IPS DF 4.7 (cell line): ENCODE measurements around the gene SPOCK2.
"Not testable (repeated sequence)": the region's sequence is repeated elsewhere in the genome, so short reads cannot be mapped to it uniquely, and the experiment has no call there.

ENCODE experiments used
- DNase-seq: peaks from one replicate; pipeline ENCODE4 v3.0.0-alpha.2; 2013; ENCODE audit warnings: low spot score; ENCODE audit errors: extremely low read depth

Gene SPOCK2

DNA sequence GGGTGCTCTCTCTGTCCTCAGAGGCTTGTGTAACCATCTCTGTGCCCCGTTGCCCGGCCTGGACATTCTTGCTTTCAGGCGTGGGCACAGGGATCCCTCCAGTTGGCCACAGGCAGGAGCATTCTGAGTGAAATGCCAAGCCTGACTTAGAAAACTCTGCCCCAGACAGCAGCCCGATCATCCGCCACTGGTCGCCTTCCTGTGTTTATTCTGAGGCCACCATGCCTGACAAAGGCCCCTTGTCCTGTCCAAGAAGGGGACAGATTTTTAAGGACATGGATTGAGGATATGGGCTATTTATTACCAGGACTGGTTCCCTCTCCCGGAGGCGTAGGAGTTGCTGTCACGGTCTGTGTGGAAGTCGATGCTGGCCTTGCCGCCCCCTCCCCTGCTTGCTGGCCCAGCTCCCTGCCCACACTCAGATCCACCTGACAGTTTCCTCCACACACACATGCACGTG, 54.3 kb downstream of the SPOCK2 start:
- no peak for DNase-seq

GRCh38 chr10:72032409-72033162, 55.8 kb downstream of the SPOCK2 start:
- DNase-seq = not testable (repeated sequence)

- no peak for DNase-seq
Observed at GRCh38 chr10:72031706-72032105, 56.6 kb downstream of the SPOCK2 start.

GRCh38 chr10:72030762-72031543, 57.4 kb downstream of the SPOCK2 start:
- no peak for DNase-seq

DNA sequence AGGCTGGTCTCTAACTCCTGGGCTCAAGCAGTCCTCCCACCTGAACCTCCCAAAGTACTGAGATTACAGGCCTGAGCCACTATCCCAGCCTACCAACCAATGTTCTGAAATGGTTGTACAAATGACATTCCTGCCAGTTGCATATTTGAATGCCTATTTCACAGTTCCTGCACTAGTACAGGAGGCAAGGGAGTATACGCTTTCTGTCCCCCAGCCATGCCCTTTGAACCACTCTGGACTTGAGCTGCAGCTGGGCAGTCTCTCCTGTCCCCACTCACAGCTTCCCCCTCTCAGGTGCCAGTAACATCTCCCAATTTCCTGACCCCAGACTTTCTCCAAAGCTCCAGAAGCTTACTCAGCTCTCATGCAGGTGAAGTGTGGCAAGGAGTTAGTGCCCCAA, 58.9 kb downstream of the SPOCK2 start:
- no peak for DNase-seq

DNA sequence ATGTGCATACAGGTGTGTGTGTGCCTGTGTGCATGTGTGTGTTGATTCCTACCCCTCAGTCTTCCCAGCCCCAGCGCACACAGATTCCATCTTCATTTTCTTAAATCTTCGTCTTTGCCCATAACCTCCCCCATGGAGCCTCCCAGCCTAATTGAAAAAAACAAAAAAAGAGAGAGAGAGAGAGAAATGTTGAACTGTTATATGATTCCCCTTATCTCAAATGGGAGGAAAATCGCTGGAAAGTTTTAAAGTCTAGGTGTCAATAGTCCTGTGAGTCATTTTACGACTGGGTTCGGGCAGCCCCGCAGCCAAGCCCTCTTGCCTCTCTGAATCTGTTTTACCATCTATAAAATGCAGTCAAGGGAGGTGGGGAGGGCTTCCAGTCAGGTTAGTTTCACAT, 60.9 kb downstream of the SPOCK2 start:
- DNase-seq = no peak

DNA sequence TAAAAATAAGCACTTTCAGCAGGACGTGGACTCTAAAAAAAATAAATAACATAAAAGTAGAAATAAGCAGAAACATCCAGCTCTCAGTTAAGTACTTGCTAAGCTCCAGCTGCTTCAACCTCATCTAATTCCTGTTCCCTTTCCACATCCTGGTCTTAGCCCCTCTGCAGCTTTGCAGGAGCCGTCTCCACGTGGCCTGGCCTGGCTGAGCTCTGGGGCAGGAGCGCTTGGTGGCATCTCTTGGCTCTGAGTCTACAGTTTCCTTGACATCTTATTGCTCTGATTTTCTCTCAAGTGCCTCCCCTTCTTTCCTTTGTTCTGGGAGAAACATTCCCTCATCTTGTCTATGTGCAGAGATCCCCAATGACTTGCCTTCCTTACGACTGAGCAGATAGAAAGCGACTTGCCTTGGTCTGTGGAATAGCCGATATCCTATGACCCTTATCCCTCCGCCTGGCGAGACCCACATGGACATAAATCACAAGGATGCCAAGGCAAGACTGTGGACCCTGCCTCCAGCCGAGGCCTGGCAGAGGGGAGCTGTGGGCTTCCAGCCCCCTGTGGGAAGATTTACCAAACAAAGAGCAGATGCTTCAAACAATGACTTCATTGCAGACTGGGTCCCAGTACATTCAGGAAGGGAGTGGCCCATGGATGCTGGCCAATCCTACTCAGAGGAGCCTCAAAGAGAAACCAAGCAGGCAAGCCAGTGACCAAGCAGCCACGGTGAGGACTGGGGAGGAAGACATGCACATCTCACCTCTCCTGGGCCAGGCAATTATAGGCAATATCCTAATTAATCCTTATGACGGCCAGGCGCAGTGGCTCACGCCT, 61.9 kb downstream of the SPOCK2 start:
- DNase-seq = no peak

- no peak for DNase-seq
Observed at GRCh38 chr10:72025832-72026231, 62.5 kb downstream of the SPOCK2 start.

DNA sequence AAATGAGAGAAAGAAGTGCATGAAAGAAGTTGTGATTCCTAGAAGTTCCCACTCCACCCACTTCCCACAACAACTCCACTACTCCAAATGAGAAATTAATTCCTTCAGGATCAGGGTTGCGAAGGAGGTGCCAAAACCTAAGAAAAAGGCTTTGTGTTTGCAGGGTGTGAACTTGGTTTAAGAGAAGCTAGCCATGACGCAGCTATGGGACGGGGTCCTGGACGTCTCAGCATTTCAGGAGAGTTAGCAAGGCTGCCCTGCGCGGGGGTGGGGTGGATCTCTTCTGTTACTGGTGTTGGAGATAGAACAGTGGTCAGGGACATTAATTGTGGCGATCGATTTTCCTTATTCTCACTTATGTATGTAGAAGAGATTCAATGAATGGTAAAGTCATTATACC, 63.0 kb downstream of the SPOCK2 start:
- DNase-seq = no peak

DNA sequence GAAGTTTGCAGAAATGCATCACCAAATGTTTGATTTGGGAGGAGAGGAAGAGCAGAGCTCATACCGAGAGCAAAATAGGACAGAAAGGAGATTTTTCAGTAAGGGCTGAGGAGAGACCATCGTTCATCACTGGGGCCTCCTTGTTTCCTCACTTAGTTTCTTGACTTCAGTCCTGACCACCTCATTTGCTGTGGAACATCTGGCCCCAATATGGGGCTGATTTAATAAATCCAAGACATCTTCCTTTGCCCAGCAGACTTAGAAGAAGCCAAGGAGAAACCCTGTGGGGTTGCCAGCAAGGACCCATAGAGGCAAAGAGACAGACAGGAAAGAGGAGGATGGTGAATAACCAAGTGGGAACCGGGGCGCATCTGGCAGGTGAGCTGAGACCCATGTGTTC, 63.8 kb downstream of the SPOCK2 start:
- no peak for DNase-seq

DNA sequence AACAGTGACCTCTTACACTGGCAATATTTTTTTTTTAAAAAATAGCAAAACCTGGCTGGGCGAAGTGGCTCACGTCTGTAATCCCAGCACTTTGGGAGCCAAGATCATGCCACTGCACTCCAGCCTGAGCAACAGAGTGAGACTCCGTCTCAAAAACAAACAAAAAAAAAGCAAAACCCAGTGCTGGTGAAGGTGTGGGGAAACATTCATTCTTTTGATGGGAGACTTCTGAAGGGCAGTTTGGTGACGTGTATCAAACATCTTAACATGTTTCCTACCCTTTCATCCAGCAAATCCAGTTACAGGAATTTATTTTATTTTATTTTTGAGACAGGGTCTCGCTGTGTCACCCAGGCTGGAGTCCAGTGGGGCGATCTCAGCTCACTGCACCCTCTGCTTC, 66.1 kb downstream of the SPOCK2 start:
- DNase-seq = no peak

DNA sequence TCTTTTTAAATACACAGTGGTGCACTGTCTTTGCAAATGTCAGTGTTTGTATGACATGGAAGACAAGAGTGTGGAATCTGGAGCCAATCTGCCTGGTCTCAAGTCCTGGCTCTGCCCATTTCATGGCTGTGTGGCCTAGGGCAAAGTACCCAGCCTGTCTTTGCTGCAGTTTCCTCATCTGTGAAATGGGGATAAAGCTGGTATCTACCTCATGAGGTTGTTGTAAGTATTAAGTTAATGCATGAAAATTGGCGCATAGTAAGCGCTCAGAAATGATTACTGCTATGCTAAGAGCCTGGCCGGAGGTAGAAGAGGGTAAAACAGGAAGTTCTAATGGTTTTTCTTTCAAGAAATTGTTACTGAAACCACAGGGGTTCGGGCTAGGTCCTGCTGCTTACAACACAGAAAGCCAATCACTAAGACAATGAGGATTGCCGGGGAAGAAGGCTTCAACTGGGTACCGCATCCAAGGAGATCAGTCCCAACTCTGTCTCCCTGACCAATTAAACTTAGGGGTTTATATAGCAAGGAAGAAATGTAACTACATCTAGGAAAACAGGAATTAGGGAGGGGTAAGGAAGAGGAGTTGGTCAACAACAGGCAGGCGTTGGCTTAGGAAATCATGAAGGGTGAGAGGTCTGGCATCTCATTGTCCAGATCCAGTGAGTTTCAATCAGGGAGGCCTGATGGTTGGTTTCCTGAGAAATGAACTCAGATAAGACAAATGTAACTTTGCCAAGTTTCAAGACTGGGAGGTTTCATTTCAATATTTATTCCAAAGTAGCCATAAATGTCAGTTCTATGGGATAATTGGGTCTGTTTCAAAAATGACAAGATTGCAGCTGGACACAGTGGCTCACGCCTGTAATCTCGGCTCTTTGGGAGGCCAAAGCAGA, 67.2 kb downstream of the SPOCK2 start:
- no peak for DNase-seq

DNA sequence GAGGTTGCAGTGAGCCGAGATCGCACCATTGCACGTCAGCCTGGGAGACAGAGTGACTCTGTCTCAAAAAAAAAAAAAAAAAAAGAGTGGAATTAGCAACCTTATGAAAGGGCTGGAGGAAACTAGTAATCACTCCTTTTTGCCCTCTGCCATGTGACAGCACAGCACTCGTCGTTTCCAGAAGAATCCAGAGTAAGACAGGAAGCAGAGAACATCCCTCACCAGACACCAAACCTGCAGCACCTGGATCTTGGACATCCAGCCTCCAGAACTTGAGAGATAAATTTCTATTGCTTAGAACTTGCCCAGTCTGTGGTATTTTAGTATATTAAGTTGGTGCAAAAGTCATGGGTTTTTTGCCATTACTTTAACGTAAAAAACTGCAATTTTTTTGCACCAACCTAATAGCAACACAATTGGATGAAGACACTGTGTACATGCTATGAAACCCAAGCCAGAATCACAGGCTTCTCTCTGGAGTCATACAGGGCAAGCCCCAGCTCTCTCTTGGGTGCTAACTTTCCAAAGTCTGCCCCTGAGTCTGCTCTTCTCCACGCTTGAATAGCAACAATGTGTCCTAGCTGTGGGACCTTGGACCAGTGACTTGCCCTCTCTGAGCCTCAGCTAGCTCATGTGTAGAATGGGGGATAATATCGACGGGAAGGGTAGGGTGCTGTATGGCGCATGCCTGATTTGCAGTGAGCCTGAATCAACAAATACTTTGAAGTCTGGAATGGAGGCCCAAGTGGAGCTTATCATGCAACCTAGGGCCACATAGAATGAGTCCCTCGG, 69.1 kb downstream of the SPOCK2 start:
- no peak for DNase-seq

- DNase-seq = no peak
Observed at GRCh38 chr10:72016608-72017300, 71.6 kb downstream of the SPOCK2 start.

DNA sequence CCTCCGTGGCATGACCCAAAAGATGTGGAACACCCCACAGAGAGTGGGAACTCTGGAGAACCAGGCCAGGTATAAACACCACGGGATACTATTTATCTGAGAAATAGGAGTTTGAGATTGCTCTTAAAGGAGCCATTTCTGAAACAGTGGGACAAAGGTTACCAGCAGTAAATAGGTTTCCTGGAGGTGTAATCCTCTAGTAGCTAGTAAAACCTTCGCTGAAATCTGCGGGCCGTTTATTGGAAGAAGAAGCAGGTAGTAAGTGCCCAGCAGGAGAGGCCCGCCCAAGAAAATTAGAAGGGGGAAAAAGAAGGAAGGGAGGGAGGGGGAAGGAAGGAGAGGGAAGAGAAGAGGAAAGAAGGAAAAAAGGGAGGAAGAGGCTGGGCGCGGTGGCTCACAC, 72.5 kb downstream of the SPOCK2 start:
- DNase-seq = no peak

DNA sequence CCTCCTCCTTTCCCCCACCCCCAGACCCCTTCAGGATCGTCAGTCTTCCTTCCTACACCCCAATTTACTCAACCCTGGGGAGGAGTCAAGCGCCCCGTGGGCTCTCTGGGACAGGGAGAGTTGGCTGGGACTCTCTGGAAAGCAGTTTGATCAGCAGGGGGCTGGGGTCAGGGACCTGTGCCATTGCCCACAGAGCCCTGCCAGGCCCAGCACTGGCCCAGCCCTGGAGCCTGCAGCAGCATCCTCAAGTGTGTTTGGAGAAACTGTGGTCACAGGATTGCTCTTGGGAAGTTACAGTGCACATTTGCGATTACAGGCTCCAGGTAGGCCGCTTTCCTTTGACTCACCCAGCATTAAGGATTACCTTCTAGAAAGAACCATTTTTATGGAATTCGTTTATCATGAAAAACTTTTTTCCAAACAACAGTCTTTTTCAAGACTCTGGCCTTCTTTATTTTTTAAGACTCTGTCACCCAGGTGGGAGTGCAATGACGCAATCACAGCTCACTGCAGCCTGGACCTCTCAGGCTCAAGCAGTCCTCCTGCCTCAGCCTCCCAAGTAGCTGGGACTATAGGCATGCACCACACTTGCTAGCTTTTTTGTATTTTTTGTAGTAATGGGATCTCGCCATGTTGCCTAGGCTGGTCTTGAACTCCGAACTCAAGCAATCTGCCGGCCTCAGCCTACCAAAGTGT, 73.4 kb downstream of the SPOCK2 start:
- DNase-seq = no peak

DNA sequence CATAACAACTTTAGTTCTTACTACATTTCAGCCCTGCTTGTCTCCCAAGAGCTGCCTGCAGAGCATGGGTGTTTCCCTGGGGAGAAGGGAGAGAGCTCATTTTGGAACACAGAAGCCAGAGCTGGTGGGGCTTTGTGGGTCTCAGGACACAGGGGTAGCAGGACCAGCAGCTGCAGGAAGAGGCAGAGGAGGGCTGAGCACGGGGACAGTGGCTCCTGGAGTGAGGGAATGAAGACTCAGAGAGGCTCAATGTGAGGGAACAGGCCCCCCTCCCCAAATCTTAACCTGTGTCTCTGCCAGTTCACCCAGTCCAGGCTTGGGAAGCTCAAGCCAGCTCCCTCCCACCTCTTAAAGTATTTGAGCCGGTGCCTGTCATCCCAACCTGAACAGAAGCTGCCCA, 74.2 kb downstream of the SPOCK2 start:
- no peak for DNase-seq

- DNase-seq = no peak
Observed at GRCh38 chr10:72013202-72013945, 75.0 kb downstream of the SPOCK2 start.
